GM12878 (cell line): ENCODE measurements around the gene UGGT2. TPM values are rescaled to one million over a fixed set of nuclear protein-coding genes. Genes with fewer than 3 reads are reported as not detected.

ENCODE experiments used
- ATAC-seq: fragments of 200-7000 bp; cut with Tn5 transposase; 3 replicates; pipeline ENCODE4 v1.9.1; 2020; ENCODE audit warnings: mild to moderate bottlenecking, moderate library complexity
- BruUV-seq: library from RNA; stranded (reverse); fragments of 400-500 nt; replicated peaks from 2 replicates; lab custom pipeline; 2021; lab: Mats Ljungman, UMichigan
- CTCF ChIA-PET: fragments of 300-600 bp; sonication (Branson Sonifier 250); formaldehyde crosslinking; extraction: SDS; loops from one replicate; lab custom pipeline; 2021; ENCODE audit warnings: inconsistent platforms; lab: Yijun Ruan, JAX
- POLR2A ChIA-PET: fragments of 350-600 bp; formaldehyde crosslinking; extraction: SDS; loops from one replicate; lab custom pipeline; 2021; ENCODE audit warnings: inconsistent platforms; lab: Charles Lee
- RAD21 ChIA-PET: fragments of 300-600 bp; sonication (Branson Sonifier 250); formaldehyde crosslinking; loops from one replicate; lab custom pipeline; 2023; ENCODE audit warnings: antibody characterized with exemption; ENCODE audit not compliant: unreplicated experiment; lab: Charles Lee
- SMC1A ChIA-PET: fragments of 300-600 bp; sonication (Branson Sonifier 250); formaldehyde crosslinking; loops from one replicate; lab custom pipeline; 2023; ENCODE audit not compliant: unreplicated experiment, uncharacterized antibody; lab: Charles Lee
- DNase-seq: peaks from one replicate; pipeline ENCODE4 v3.0.0-alpha.2; 2011; ENCODE audit warnings: low read depth, low spot score
- FAIRE-seq: peaks from 3 replicates; lab custom pipeline; 2011; peaks lifted over from hg19 to GRCh38; lab: Jason Lieb, UNC
- H2AFZ ChIP-seq: 2 replicates; pipeline ENCODE4 v1.6.0; 2011; ENCODE audit warnings: low read depth, low read length, control low read depth; ENCODE audit not compliant: control insufficient read depth
- H3K27ac ChIP-seq: 2 replicates; pipeline ENCODE4 v1.5.1; 2011; ENCODE audit warnings: control low read depth; ENCODE audit not compliant: control insufficient read depth, insufficient read depth
- H3K27me3 ChIP-seq, 2 experiments: replicated peaks in 1 of 2; 2 replicates each; pipeline versions ENCODE4 v1.6.0 to v1.6.1; 2011; ENCODE audit warnings: low read length in 1 of 2; ENCODE audit not compliant: control insufficient read depth in 2 of 2, insufficient read depth in 2 of 2
- H3K36me3 ChIP-seq, 2 experiments: 2 replicates each; pipeline ENCODE4 v1.5.1; 2011; ENCODE audit warnings: low read length in 1 of 2; ENCODE audit not compliant: control insufficient read depth in 2 of 2, insufficient read depth in 2 of 2
- H3K4me1 ChIP-seq: 2 replicates; pipeline ENCODE4 v1.6.1; 2011; ENCODE audit warnings: mild to moderate bottlenecking, low read length, moderate library complexity, mixed read lengths; ENCODE audit not compliant: control insufficient read depth, insufficient read depth
- H3K4me2 ChIP-seq: 2 replicates; pipeline ENCODE4 v1.6.0; 2011; ENCODE audit warnings: control low read depth; ENCODE audit not compliant: control insufficient read depth, insufficient read depth
- H3K4me3 ChIP-seq: fragments of 200-600 bp; sonication (generic); 2 replicates; pipeline ENCODE4 v1.5.1; 2016
- H3K79me2 ChIP-seq: 2 replicates; pipeline ENCODE4 v1.6.0; 2011; ENCODE audit warnings: low read length; ENCODE audit not compliant: control insufficient read depth, insufficient read depth
- H3K9ac ChIP-seq: 2 replicates; pipeline ENCODE4 v1.8.0; 2011; ENCODE audit warnings: low read length, control low read depth, mixed read lengths; ENCODE audit not compliant: control insufficient read depth, insufficient read depth
- H3K9me3 ChIP-seq: replicated peaks from 3 replicates; pipeline ENCODE4 v1.5.1; 2011; ENCODE audit warnings: mild to moderate bottlenecking, low read length; ENCODE audit not compliant: control insufficient read depth, insufficient read depth
- H4K20me1 ChIP-seq: 2 replicates; pipeline ENCODE4 v1.6.0; 2011; ENCODE audit not compliant: control insufficient read depth, insufficient read depth
- BCL3 ChIP-seq: IDR thresholded peaks from 2 replicates; pipeline ENCODE4 v1.6.1; 2011; ENCODE audit warnings: borderline replicate concordance, low read depth, mild to moderate bottlenecking, moderate library complexity, low read length; ENCODE audit not compliant: insufficient read depth, poor library complexity, severe bottlenecking
- DPF2 ChIP-seq: fragments of 450-650 bp; IDR thresholded peaks from 2 replicates; pipeline ENCODE4 v1.6.1; 2017; ENCODE audit warnings: mild to moderate bottlenecking
- GABPA ChIP-seq: IDR thresholded peaks from 2 replicates; pipeline ENCODE4 v1.6.1; 2014; ENCODE audit warnings: antibody characterized with exemption, low read depth, mild to moderate bottlenecking, inconsistent platforms
- KLF5 ChIP-seq: fragments of 450-650 bp; IDR thresholded peaks from 2 replicates; pipeline ENCODE4 v1.6.1; 2014; ENCODE audit warnings: mild to moderate bottlenecking; ENCODE audit not compliant: partially characterized antibody
- MYB ChIP-seq: fragments of 150-350 bp; IDR thresholded peaks from 2 replicates; pipeline ENCODE4 v1.6.1; 2014; ENCODE audit warnings: mild to moderate bottlenecking, low read depth, low read length, borderline replicate concordance
- PKNOX1 ChIP-seq: fragments of 450-650 bp; IDR thresholded peaks from 2 replicates; pipeline ENCODE4 v1.6.1; 2016; ENCODE audit warnings: mild to moderate bottlenecking
- RAD51 ChIP-seq: fragments of 450-650 bp; IDR thresholded peaks from 2 replicates; pipeline ENCODE4 v1.6.1; 2016; ENCODE audit warnings: moderate library complexity, mild to moderate bottlenecking, inconsistent platforms
- in situ Hi-C: fragments of 300-500 bp; cut with MboI; formaldehyde crosslinking; loops from 9 replicates; pipeline ENCODE4 v1.14.3; 2018; ENCODE audit warnings: mixed read lengths
- intact Hi-C: fragments of 100-400 bp; cut with micrococcal nuclease; formaldehyde crosslinking; loops from one replicate; pipeline ENCODE4 v1.14.2; 2022; ENCODE audit not compliant: unreplicated experiment
- polyA plus RNA-seq, 11 experiments: library from polyadenylated mRNA; depleted of rRNA in 4 of 11; unstranded in 6 of 11; stranded (reverse) in 5 of 11; fragments of >200 nt; fragmentation: Nextera tagmentation in 4 of 11; fragmentation: Illumina TruSeq in 1 of 11; extraction: Ambion mirVana in 4 of 11; extraction: Trizol in 1 of 11; gene quantifications; 1 replicate in 1 of 11; 2 replicates in 10 of 11; pipeline versions ENCODE4 v1.2.1 to v1.2.3, GENCODE V29; 2011 to 2016; ENCODE audit warnings: inconsistent platforms in 2 of 11, missing spikeins in 2 of 11, low read depth in 1 of 11
- total RNA-seq, 4 experiments: library from RNA; depleted of rRNA in 3 of 4; stranded (reverse); fragments of >200 nt in 3 of 4; fragmentation: Illumina TruSeq in 1 of 4; extraction: Trizol in 1 of 4; gene quantifications; 2 replicates each; pipeline versions ENCODE4 v1.2.1 to v1.2.3, GENCODE V29; 2013 to 2021
- TF ChIP-seq, protein P1 (sequence below): fragments of 150-350 bp; IDR thresholded peaks from 2 replicates; pipeline ENCODE4 v1.6.1; 2016; ENCODE audit warnings: low read depth, low read length
- TF ChIP-seq, protein P2 (sequence below): fragments of 450-650 bp; IDR thresholded peaks from 2 replicates; pipeline ENCODE4 v1.6.1; 2017; ENCODE audit warnings: mild to moderate bottlenecking, moderate library complexity
- TF ChIP-seq, protein P3 (sequence below): fragments of 450-650 bp; conservative IDR thresholded peaks from 2 replicates; pipeline ENCODE4 v1.6.1; 2017; ENCODE audit warnings: mild to moderate bottlenecking, moderate library complexity

The UGGT2 gene
- total and polyA plus RNA-seq, 10 of the 15 experiments (the other 5 are each of a cell fraction or from before 2014, with no cell fraction given) = 4.9 to 29.0 (median 17.3) TPM

DNA sequence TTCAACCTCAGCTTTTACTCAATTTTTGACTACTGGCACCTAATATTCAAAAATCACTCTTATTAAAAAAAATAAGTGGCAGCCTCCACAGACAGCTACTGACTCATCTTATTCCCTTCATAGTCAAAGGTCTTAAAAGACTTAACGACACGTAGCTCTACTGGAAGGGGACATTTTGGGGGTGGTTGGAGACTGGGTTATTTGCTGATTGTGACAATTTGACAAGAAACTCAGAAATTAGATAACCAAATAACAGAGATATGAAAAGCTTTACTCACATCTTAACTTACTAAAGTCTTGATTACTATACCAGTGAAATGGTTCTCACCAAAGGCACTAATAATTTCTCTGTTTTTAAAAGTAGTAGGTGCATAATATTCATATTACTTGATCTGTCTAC lies 25.7 kb downstream of the UGGT2 start (continued):
- TF ChIP-seq, protein P1, sequence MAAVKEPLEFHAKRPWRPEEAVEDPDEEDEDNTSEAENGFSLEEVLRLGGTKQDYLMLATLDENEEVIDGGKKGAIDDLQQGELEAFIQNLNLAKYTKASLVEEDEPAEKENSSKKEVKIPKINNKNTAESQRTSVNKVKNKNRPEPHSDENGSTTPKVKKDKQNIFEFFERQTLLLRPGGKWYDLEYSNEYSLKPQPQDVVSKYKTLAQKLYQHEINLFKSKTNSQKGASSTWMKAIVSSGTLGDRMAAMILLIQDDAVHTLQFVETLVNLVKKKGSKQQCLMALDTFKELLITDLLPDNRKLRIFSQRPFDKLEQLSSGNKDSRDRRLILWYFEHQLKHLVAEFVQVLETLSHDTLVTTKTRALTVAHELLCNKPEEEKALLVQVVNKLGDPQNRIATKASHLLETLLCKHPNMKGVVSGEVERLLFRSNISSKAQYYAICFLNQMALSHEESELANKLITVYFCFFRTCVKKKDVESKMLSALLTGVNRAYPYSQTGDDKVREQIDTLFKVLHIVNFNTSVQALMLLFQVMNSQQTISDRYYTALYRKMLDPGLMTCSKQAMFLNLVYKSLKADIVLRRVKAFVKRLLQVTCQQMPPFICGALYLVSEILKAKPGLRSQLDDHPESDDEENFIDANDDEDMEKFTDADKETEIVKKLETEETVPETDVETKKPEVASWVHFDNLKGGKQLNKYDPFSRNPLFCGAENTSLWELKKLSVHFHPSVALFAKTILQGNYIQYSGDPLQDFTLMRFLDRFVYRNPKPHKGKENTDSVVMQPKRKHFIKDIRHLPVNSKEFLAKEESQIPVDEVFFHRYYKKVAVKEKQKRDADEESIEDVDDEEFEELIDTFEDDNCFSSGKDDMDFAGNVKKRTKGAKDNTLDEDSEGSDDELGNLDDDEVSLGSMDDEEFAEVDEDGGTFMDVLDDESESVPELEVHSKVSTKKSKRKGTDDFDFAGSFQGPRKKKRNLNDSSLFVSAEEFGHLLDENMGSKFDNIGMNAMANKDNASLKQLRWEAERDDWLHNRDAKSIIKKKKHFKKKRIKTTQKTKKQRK = no peak

DNA sequence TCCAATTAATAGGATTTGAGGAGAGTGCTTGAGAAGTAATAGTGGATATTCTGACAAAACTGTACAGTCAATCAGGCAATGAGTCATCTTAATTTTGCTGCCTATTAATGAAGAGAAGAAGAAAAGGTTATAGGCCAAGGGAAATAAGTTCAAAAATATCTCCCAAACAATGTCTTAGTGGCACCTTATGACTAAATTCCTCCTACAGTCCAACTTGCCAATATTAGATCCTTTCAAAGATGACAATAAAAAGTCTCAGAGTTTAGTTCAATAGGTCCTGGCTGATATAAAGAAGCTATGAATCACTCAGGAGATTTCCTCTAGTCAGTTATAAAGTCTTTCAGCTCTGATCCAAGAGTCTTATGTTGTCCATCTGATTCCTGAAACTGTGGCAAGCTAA lies 27.9 kb downstream of the UGGT2 start:
- in situ Hi-C loops = loop anchor here (10.0 kb wide), 2 partner anchors 200 to 800 kb away; no protein-coding TSS in a partner anchor
- Histone ChIP-seq H3K36me3 (no peaks in the 10 kb centered on the region; a peak in 1 of 4 replicates), H2AFZ (no peak overlapping the region), H3K4me1 (no peaks in the 10 kb centered on the region), H3K9me3 (no peaks in the 10 kb centered on the region), H3K4me2 (no peak overlapping the region), H3K4me3 (no peak overlapping the region), H3K9ac (no peak overlapping the region), H3K27ac (no peak overlapping the region), H3K79me2 (no peaks in the 10 kb centered on the region), H3K27me3 (no peaks in the 10 kb centered on the region), H4K20me1 (no peaks in the 10 kb centered on the region)
- POLR2A ChIA-PET = no interaction called here
- RAD21 ChIA-PET = no interaction called here
- DNase-seq (no peak), ATAC-seq (no peak), FAIRE-seq (no peak)
- intact Hi-C loops = no loop called here
- SMC1A ChIA-PET = no interaction called here
- no TSS peak for BruUV-seq
- CTCF ChIA-PET = interaction anchor here (0.7 to 1.2 kb wide), 3 partner anchors 28 to 349 kb away, joined by 3 to 5 read pairs (median 4); partner anchors contain the start of gene DNAJC3
- TF ChIP-seq DPF2 = no peak
- TF ChIP-seq MYB = no peak
- TF ChIP-seq, protein P2, sequence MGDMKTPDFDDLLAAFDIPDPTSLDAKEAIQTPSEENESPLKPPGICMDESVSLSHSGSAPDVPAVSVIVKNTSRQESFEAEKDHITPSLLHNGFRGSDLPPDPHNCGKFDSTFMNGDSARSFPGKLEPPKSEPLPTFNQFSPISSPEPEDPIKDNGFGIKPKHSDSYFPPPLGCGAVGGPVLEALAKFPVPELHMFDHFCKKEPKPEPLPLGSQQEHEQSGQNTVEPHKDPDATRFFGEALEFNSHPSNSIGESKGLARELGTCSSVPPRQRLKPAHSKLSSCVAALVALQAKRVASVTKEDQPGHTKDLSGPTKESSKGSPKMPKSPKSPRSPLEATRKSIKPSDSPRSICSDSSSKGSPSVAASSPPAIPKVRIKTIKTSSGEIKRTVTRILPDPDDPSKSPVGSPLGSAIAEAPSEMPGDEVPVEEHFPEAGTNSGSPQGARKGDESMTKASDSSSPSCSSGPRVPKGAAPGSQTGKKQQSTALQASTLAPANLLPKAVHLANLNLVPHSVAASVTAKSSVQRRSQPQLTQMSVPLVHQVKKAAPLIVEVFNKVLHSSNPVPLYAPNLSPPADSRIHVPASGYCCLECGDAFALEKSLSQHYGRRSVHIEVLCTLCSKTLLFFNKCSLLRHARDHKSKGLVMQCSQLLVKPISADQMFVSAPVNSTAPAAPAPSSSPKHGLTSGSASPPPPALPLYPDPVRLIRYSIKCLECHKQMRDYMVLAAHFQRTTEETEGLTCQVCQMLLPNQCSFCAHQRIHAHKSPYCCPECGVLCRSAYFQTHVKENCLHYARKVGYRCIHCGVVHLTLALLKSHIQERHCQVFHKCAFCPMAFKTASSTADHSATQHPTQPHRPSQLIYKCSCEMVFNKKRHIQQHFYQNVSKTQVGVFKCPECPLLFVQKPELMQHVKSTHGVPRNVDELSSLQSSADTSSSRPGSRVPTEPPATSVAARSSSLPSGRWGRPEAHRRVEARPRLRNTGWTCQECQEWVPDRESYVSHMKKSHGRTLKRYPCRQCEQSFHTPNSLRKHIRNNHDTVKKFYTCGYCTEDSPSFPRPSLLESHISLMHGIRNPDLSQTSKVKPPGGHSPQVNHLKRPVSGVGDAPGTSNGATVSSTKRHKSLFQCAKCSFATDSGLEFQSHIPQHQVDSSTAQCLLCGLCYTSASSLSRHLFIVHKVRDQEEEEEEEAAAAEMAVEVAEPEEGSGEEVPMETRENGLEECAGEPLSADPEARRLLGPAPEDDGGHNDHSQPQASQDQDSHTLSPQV = no peak
- no peak for TF ChIP-seq BCL3
- no peak for TF ChIP-seq PKNOX1
- TF ChIP-seq, protein P3, sequence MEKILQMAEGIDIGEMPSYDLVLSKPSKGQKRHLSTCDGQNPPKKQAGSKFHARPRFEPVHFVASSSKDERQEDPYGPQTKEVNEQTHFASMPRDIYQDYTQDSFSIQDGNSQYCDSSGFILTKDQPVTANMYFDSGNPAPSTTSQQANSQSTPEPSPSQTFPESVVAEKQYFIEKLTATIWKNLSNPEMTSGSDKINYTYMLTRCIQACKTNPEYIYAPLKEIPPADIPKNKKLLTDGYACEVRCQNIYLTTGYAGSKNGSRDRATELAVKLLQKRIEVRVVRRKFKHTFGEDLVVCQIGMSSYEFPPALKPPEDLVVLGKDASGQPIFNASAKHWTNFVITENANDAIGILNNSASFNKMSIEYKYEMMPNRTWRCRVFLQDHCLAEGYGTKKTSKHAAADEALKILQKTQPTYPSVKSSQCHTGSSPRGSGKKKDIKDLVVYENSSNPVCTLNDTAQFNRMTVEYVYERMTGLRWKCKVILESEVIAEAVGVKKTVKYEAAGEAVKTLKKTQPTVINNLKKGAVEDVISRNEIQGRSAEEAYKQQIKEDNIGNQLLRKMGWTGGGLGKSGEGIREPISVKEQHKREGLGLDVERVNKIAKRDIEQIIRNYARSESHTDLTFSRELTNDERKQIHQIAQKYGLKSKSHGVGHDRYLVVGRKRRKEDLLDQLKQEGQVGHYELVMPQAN = no peak
- TF ChIP-seq RAD51 = no peak
- TF ChIP-seq KLF5 = no peak
- TF ChIP-seq GABPA = no peak
